Heart right ventricle (tissue), 16 donors: Measurements from ENCODE around the gene ALLC. TPM values are rescaled to one million over a fixed set of nuclear protein-coding genes. Genes with fewer than 3 reads are reported as not detected.
A peak's percentile ranks its signal among the peaks of the same experiment; 100 is the strongest.

Experiments used
- ATAC-seq, 8 donors: fragments of 200-7000 bp; cut with Tn5 transposase; one replicate each; pipeline ENCODE4 v1.9.1; 2020; ENCODE audit warnings: mild to moderate bottlenecking in 8 of 8, moderate library complexity in 8 of 8, moderate number of reproducible peaks in 1 of 8
- DNase-seq, 2 donors: peaks; one replicate each; pipeline ENCODE4 v3.0.0-alpha.2; 2020
- H3K27ac ChIP-seq, 10 donors: fragments of 200-600 bp; sonication (generic) in 2 of 10; one replicate each; pipeline versions ENCODE4 v1.5.0 to v1.8.0; 2020 to 2022; ENCODE audit warnings: mild to moderate bottlenecking in 3 of 10
- H3K27me3 ChIP-seq, 7 donors: fragments of 200-600 bp; one replicate each; pipeline ENCODE4 v1.8.0; 2021 to 2022; ENCODE audit warnings: mild to moderate bottlenecking in 2 of 7
- H3K36me3 ChIP-seq, 9 donors: fragments of 200-600 bp; sonication (generic) in 1 of 9; one replicate each; pipeline versions ENCODE4 v1.5.0 to v1.8.0; 2020 to 2022; ENCODE audit warnings: mild to moderate bottlenecking in 2 of 9
- H3K4me1 ChIP-seq, 9 donors: fragments of 200-600 bp; sonication (generic) in 1 of 9; one replicate each; pipeline versions ENCODE4 v1.5.0 to v1.8.0; 2020 to 2022; ENCODE audit warnings: mild to moderate bottlenecking in 4 of 9
- H3K4me3 ChIP-seq, 10 donors: fragments of 200-600 bp; sonication (generic) in 2 of 10; one replicate each; pipeline versions ENCODE4 v1.5.0 to v1.8.0; 2020 to 2022; ENCODE audit warnings: mild to moderate bottlenecking in 7 of 10, moderate library complexity in 2 of 10
- H3K9me3 ChIP-seq, 11 donors: fragments of 200-600 bp in 10 of 11; sonication (generic) in 2 of 11; one replicate each; pipeline versions ENCODE4 v1.5.0 to v1.8.0; 2013 to 2022; ENCODE audit warnings: mild to moderate bottlenecking in 2 of 11, control low read depth in 1 of 11, moderate library complexity in 1 of 11
- WGBS, 2 donors: extraction: QIAGEN DNeasy Blood & Tissue Kit; methylation state at CpG; one replicate each; pipeline ENCODE4 v1.1.7; 2013; ENCODE audit warnings: inconsistent platforms in 1 of 2; 5-methylcytosine and 5-hydroxymethylcytosine counted together
- intact Hi-C, 10 donors: fragments of 100-400 bp; cut with DNase I; formaldehyde crosslinking; loops; one replicate each; pipeline versions ENCODE4 v1.11.1 to v1.14.2; 2022
- polyA plus RNA-seq, 2 donors: library from polyadenylated mRNA; stranded (reverse); fragments of 200-250 nt; gene quantifications; one replicate each; pipeline ENCODE4 v1.2.3, GENCODE V29; 2013
- total RNA-seq, 10 donors: library from RNA; stranded (reverse); fragmentation: NEBNext Ultra II Directional in 3 of 10; extraction: Animal tissue kit (Norgen Biotek cat#: 25700) in 3 of 10; gene quantifications; one replicate each; pipeline versions ENCODE4 v1.2.1 to v1.2.4, GENCODE V29; 2021 to 2023
- TF ChIP-seq, protein P1 (sequence below), 9 donors: fragments of 200-600 bp; sonication (generic) in 2 of 9; IDR thresholded peaks; one replicate each; pipeline versions ENCODE4 v1.5.0 to v1.8.0; 2021 to 2022; ENCODE audit warnings: antibody characterized with exemption in 9 of 9, mild to moderate bottlenecking in 5 of 9, moderate library complexity in 1 of 9
- donor health status: Arrhythmogenic right ventricular cardiomyopathy.
- donor health status: ischemic (EF 13 %, LVEDD 7.1; RV severe dilation, severe dysfunction).
- donor health status: healthy with polysubstance abuse.
- donor health status: DM: no; HTN: yes; CAD: no.
- donor health status: DM: no; HTN: no; CAD: no.
- donor health status: ischemic (EF 25% LVEDD 6.9; RV normal size, moderate dysfunction).
- donor health status: ischemic (EF 25% LVEDD 5.7; RV mildly dilated, moderate dysfunction).
- donor health status: healthy.
- donor health status: DM: yes; HTN: yes; CAD: no.
- donor health status: Ischemic cardiomyopathy.
- donor health status: ischemic (EF 35%, LVEDD 5.7; RV mildly dilated, moderate dysfunction).
- donor health status: nonischemic (EF 11% LVEDD 7.7; RV severe dilation, severe dysfunction).
- donor health status: DM: yes; HTN: yes; CAD: no.
- donor health status: PGD.
- donor health status: ischemic (EF 29% LVEDD 5.4; RV normal size, mild dysfunction).
- donor health status: nonischemic (EF 23%, LVEDD 6.1; RV moderate dilation, normal function).

ALLC gene
- total and polyA plus RNA-seq, 12 donors: 0.59 TPM; not detected in 11

DNA sequence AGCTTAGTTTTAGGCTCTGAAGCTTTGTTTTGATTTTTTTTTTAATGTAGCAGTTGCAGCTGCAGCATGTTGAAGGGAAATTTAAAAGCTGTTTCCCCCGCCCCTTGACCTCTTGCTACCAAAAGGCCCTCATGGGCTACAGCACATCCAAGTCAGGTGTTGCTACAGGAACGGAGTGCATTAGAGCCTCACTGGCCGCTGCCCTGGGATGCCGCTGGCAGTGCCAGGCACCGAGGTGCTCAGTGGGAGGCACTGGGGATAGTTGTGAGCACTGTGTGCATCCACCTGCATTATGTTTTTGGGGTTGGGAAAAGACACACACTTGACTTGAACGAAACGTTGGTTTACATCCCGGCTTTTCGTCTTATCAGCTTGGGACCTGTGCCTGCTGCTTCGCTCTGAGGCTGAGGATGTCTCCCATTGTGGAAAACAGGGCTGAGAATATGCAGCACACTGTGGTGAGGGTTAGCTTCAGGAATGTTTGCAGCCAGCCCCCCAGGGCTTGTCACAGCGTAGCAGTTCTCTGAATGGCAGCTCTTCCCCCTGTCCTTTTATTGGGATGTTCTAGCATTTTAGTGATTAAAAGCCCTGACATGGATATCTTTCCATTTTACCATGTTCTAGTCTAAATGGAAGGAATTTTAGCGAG is 69.5 kb downstream of the ALLC start:
- intact Hi-C loops: loop anchor here in 7 of 10 donors (2.0 to 5.0 kb wide), 5 partner anchors 50 to 100 kb away; no protein-coding TSS in a partner anchor
- ATAC-seq: no peak
- peak overlapping the region in 3 of 10 donors; percentile 8 to 34 (median 25) for H3K4me3 ChIP-seq
- peaks cover 0 to 13% (median 7%) of the 10 kb centered on the region in 9 donors for H3K4me1 ChIP-seq
- TF ChIP-seq, protein P1, sequence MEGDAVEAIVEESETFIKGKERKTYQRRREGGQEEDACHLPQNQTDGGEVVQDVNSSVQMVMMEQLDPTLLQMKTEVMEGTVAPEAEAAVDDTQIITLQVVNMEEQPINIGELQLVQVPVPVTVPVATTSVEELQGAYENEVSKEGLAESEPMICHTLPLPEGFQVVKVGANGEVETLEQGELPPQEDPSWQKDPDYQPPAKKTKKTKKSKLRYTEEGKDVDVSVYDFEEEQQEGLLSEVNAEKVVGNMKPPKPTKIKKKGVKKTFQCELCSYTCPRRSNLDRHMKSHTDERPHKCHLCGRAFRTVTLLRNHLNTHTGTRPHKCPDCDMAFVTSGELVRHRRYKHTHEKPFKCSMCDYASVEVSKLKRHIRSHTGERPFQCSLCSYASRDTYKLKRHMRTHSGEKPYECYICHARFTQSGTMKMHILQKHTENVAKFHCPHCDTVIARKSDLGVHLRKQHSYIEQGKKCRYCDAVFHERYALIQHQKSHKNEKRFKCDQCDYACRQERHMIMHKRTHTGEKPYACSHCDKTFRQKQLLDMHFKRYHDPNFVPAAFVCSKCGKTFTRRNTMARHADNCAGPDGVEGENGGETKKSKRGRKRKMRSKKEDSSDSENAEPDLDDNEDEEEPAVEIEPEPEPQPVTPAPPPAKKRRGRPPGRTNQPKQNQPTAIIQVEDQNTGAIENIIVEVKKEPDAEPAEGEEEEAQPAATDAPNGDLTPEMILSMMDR (IDR thresholded peaks at IDR 0.05): no peak
- no peak for DNase-seq
- no peaks in the 10 kb centered on the region for H3K36me3 ChIP-seq
- WGBS, 2 donors: 45 to 49% methylated on average over 12 of the region's 12 CpGs
- no peak overlapping the region for H3K27ac ChIP-seq
- H3K27me3 ChIP-seq: peaks cover 0 to 35% (median 18%) of the 10 kb centered on the region in 7 donors
- H3K9me3 ChIP-seq: no peaks in the 10 kb centered on the region

DNA sequence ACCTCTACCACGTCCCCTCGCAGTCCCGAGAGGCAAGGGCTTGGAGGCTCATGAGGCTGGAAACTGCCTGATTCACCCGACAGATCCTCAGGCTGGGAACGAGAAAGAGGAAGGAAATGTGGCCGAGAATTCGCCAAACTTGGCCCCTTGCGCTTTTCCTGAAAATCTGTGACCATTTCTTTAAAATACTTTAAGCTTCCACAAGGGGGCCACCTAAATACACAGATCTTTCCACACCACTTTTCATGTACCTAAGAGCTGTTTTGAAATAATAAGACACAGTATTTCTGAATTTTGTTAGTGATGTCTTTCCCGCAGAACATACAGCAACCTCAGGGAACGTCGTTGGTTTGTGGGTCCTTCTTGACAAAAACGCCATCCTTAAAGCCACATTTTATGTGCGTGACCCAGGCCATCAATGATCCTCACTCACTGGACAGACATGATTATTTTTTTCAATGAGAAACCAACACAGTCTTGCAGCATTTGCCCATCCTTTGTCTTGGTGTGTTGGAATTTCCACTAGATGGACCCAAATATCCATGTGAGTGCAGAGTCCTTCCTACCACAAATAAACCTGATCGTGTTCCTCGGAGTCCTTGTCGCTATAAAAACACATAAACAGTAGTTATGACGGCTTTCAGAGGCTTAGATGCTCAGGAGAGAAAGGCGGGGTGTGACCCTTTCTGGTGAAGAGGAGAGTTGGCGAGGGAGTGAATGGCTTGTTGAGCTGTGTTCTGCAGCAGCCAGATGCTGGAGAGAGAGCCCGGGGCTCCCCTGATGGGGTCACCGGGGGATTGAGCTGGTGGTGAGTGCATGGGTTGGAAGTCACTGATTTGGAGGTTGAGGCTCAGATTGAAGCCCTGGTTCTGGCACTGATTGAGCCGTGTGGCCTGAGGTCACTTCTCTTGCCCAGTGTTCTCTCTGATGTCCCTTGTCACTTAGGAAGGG is 70.4 kb downstream of the ALLC start:
- Histone ChIP-seq H3K4me1 (peaks cover 0 to 13% (median 7%) of the 10 kb centered on the region in 9 donors), H3K9me3 (no peaks in the 10 kb centered on the region), H3K27ac (no peak overlapping the region), H3K4me3 (peak overlapping the region in 3 of 10 donors; percentile 8 to 34 (median 25)), H3K27me3 (peaks cover 0 to 32% (median 18%) of the 10 kb centered on the region in 7 donors), H3K36me3 (no peaks in the 10 kb centered on the region)
- TF ChIP-seq, protein P1 (IDR thresholded peaks at IDR 0.05): peak; percentile 29 to 70 (median 62)
- peak in 1 of 2 donors; percentile 37 for DNase-seq
- peak in 7 of 8 donors; percentile 16 to 78 (median 48) for ATAC-seq
- 33 to 37% methylated on average over 22 of the region's 22 CpGs for WGBS, 2 donors
- intact Hi-C loops: loop anchor here in 7 of 10 donors (2.0 to 5.0 kb wide), 5 partner anchors 49 to 99 kb away; no protein-coding TSS in a partner anchor

DNA sequence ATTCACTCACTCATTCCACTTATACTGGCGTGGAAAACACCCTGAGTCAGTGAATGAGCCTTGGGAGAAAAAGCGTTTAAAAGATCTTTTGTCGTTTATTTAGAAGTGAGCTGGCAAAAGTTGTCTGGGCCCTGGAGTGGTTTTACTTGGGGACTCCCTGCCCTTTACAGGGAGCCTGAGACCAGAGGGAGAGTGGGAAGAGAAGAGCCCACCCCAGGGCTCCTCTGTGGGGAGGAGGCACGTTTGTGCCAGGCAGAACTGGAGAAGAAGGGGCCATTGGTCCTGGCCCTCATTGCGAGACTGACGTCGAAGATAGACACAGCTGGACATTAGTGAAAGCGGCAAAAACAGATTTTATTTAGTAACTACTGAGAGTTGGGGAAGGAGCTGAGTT is 71.1 kb downstream of the ALLC start:
- 91 to 92% methylated on average over 8 of the region's 8 CpGs for WGBS, 2 donors
- Histone ChIP-seq H3K27ac (no peak overlapping the region), H3K36me3 (no peaks in the 10 kb centered on the region), H3K9me3 (no peaks in the 10 kb centered on the region), H3K4me3 (no peak overlapping the region), H3K4me1 (peaks cover 0 to 13% (median 7%) of the 10 kb centered on the region in 9 donors), H3K27me3 (peaks cover 0 to 34% (median 18%) of the 10 kb centered on the region in 7 donors)
- TF ChIP-seq, protein P1 (IDR thresholded peaks at IDR 0.05): no peak
- ATAC-seq (no peak), DNase-seq (no peak)
- intact Hi-C loops: loop anchor here in 7 of 10 donors (2.0 to 5.0 kb wide), 5 partner anchors 48 to 98 kb away; no protein-coding TSS in a partner anchor

DNA sequence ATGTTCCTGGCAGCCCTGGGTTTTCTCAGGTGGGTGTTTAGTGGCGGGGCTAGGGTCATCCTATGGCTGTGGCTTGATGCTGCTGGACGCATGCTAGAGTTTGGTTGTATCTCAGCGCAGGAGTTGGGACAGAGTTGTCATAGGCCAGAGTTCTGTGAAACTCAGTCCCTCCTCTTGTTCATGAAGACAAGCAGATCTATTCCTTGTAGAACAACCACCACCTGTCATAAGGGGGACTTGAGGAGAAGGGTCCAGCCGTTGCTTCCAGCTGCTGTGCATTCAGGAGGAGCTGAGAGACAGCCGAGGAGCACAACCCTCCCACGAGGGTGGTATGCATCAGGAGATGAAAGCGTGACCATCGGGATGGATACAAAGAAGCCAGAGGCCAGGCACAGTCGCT is 71.8 kb downstream of the ALLC start:
- ATAC-seq: no peak
- peaks cover 0 to 13% (median 7%) of the 10 kb centered on the region in 9 donors for H3K4me1 ChIP-seq
- no peaks in the 10 kb centered on the region for H3K9me3 ChIP-seq
- H3K4me3 ChIP-seq: no peak overlapping the region
- no peak for DNase-seq
- 81 to 84% methylated on average over 9 of the region's 9 CpGs for WGBS, 2 donors
- peaks cover 0 to 32% (median 18%) of the 10 kb centered on the region in 7 donors for H3K27me3 ChIP-seq
- no peaks in the 10 kb centered on the region for H3K36me3 ChIP-seq
- intact Hi-C loops: loop anchor here in 7 of 10 donors (2.0 to 5.0 kb wide), 5 partner anchors 48 to 98 kb away; no protein-coding TSS in a partner anchor
- H3K27ac ChIP-seq: no peak overlapping the region
- TF ChIP-seq, protein P1 (IDR thresholded peaks at IDR 0.05): no peak
